HG03342 (cell line): ENCODE measurements around the gene PKN1.
"Not testable (repeated sequence)": the region's sequence is repeated elsewhere in the genome, so short reads cannot be mapped to it uniquely, and the experiment has no call there.

Experiments
- ATAC-seq: cut with Tn5 transposase; IDR thresholded peaks from one replicate; pipeline ENCODE4 v1.9.1; 2021; ENCODE audit warnings: mild to moderate bottlenecking, moderate library complexity; ENCODE audit not compliant: unreplicated experiment

PKN1 gene

DNA sequence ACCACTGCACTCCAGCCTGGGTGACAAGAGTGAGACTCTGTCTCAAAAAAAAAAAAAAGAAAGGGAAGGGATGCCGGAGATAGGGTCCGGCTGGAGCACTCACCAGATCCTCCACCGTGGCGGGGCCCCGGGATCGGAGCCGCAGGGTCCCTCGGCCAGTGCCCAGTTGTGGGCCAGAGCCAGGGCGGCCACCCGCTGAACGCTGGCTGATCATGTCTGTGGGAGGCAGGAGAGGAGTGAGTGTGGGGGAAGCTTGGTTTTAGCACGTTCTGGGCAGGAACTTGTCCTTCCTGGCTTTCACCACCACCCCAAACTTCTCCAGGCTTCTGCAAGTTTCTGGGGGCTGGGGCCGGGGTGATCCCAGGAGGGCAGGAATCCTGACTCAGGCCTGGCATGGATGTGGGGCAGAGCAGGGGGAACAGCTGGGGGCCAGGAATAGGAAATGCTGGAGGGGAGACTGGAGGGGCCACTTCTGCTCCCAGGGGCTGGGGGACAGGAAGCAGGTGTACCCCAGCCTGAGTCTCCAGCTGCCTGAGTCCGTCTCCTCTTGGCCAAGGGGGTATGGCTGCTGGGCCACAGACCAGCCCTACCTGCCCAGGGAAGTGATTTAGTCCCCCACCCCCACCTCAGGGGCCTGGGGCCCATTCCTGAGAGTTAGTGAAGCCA lies 46.3 kb downstream of the PKN1 start:
- ATAC-seq: no peak

DNA sequence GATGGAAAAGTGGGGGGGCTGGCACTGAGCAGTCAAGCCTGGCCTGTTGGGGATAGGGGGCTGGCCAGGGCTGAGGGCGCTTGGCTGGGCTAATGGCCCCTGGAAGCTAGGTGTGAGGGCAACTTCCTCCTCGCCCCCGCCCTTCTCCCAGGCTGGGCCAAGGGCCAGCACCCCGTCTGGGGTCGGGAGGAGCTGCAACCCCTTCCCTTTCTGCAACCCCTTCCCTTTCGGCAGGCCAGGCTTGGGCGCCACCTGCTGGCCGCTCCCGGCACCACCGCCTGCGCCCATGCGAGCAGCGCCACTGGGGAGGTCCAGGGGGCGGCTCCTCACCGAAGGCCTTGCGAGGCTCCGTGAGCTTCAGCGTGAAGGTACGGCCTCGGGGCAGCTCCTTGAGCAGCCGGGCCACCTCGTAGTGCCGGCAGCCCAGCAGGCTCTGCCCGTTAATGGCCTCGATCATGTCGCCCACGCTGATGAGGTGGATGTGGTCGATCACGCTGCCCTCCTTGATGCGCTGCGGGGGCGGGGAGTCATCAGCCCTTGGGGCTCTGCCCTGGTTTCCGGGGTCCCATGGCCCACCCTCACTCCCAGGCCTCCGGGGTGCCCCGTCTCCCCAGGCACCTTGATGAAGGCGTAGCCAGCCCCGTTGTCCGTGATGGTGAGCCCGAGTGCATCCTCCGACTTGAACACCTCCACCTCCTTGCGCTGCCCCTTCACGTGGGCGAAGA lies 47.0 kb downstream of the PKN1 start:
- no peak for ATAC-seq

DNA sequence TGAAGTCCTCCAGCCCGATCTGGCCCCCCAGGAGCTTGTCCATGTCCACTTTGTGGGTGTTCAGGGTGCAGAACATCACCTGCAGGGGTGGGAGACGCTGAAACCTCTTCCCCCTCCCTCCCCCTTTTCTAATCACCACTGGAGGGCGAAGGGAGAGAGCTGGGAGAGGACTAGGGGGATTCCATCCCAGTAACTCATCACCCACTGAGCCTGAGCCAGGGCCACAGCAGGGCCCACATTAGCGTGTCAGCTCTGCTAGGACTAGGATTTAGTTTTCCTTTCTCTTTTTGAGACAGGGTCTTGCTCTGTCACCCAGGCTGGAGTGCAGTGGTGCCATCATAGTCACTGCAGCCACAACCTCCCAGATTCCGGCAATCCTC lies 47.6 kb downstream of the PKN1 start:
- no peak for ATAC-seq

DNA sequence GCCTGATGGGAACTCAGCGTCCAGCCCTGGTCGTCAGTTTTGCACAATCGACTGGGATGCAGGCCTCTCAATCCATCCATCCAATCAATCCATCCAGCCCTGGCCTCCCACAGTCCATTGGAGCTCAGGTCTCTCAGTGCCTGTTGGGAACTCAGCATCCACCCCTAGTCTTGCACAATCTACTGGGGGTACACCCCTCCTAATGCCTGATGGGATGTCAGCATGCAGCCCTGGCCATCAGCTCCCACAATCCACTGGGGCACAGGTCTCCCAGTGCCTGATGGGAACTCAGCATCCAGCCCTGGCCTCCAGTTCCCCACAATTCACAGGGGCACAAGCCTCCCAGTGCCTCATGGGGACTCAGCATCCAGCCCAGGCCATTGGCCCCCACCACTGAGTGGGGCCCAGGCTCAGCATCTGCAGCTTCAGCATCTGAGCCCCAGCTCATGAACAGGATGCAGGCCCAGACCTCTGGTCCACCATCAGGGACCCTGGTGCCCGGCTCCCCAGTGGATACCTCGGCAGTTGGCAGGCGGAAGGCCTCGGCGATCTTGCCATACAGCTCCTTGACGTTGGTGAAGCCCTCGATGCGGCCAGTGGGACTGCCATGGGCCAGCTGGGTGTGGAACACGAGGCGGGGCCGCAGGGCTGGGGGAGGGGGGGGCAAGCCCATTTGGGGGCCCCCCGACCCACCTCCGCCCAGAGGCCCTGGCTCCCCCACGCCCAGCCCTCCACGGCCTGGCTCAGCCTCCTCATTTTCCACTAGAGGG lies 49.3 kb downstream of the PKN1 start:
- ATAC-seq: no peak

DNA sequence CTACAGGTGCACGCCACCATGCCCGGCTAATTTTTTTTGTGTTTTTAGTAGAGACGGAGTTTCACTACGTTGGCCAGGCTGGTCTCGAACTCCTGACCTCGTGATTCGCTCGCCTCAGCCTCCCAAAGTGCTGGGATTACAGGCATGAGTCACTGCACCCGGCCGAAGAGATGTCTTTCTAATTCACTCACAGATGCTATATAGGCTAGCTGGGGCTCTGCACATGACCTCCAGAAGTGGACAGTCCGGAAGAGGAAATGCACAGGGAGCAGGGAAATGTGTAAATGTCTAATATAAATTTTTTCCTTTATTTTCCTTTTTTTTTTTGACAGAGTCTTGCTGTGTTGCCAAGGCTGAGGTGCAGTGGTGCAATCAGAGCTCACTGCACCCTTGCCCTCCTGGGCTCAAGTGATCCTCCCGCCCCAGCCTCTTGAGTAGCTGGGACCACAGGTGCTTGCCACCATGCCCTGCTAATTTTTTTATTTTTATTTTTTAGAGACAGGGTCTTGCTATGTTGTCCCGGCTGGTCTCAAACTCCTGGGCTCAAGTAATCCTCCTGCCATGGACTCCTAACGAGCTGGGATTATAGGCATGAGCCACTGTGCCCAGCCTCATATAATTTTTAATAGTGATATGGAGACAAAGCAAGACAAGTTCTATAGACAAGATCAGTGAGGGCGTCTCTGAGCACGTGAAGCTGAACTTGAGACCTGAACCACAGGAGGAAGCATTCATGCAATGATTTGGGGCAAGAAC lies 54.4 kb downstream of the PKN1 start:
- no peak for ATAC-seq

DNA sequence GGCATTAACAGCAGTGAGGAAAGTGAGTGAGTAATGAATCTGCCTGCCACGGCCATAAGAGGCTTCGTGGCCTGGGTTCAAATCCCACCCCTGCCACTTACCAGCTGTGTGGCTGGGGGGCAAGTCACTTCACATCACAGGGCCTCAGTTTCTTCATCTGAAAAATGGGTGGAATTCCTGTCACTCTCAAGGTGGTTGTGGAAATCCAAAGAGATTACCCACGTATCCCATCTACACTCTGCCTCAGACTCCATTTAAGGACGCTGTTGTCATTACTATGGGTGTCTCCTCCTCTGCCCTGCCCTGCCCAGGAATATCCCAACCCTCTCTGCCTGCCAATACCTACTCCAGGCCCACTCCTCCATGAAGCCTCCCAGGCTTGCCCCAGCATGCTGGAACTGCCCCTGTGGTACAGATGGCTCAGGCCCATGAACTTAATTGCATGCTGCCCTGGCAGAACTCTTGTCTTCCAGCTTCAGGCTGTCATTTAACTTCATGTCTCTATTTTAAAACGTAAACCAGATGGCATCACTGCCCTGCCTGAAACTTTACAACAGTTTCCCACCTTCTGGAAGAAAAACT lies 59.7 kb downstream of the PKN1 start:
- no peak for ATAC-seq

DNA sequence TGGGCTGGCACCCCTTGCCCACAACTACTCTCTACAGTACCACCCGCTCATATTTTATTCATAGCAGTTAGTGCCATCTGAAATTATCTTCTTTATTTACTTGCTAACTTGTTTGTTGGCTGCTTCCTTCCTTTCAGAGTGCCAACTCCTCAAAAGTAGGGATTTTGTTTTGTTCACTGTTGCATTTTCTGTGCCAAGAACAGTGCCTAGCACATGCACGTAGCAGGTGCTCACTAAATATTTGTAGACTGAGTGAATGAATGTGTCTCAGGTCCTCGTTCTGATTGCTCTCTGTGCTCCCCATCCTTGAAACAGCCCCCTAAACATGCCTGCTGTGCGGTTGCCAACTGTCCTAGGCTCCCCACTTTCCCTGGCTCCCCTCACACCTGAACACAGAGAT lies 61.3 kb downstream of the PKN1 start:
- no peak for ATAC-seq

DNA sequence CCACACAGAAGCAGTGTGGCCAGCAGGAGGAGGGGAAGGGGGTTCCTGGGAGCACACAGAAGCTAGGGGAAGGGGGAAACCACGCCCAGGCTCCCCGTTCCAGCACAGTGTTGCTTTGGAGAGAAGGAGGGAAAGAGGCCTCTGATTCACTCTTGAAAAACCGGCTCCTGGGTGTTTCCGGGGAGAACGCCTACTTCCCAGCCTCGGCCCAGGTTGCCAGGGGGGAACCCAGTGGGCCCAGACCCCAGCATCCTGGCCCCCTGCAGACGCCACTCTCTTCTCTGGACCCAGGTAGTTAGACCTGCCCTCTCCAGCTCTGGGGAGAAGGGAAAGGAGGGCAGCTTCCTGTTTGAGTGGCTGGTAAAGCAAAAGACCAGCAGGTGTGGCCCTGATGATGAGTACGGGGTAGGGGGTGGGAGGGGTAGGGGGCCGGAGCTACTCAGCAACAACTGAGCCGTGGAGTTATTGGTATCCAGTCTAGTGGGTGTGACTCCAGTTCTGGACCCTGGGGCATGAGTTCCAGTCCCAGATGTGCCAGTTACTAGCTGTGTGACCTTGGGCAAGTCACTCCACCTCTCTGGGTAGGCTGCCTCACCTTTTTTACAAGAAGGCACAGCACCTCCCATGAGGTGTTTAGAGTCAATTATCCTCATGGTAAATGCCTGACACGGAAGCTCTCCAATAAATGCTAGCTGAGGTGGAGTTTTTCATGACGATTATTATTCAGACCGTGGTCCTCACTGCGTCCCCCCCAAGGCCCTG lies 62.0 kb downstream of the PKN1 start:
- ATAC-seq: no peak

DNA sequence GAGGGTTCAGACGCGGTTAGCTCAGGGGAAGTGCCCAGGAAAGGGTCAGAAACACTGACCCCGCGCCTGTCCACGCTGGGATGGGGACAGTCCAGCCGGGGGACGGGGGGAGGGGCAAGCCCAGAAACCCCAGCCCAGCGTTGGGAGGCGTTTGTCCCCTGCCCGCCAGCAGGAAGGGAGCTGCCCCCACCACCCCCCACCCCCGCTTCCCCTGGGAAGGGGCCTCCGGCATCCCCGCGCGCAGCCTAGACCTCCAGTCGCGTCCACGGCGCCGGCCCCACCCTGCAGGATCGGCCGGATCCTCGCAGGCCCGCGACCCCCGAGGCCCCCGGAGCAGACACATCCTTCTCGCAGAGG lies 62.5 kb downstream of the PKN1 start:
- ATAC-seq: no peak

DNA sequence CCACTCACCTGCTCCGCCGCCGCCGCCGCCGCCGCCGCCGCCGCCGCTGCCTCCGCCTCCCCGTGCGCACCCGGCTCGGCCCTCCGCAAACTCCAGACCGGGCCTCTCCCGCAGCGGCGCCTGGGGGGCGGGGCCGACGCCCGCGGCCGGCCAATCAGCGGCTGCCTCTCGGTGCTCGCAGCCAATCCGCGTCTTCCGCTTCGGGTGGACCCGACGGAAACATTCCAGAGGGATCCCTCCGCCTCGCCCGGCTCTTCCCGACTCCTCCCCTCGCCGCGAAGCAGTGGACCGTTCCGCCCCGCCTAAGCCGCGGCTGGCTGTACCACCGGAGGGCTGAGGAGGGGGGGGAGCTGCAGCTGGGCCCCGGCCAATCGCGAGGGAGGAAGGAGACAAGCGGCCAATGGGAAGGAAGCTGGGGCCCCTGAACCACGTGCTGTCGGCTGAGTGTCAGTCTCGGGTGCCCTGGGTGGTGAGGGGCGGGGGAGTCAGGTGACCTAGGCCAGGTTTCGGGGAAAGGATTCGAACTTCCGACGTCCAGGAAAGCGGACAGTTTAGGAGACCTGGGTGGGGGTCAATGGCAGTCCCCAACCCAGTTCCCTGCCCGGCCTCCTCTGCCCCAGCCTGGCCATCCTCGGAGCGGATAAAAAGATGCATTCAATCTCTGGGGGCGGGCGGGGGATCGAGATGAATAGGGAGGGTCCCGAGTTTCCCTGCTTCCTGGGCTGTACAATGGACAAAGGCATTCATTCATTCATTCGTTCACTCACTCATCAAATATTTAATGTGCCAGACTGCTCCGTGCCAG lies 63.1 kb downstream of the PKN1 start, which contains the start of gene GIPC1:
TSS of gene GIPC1 (minus strand) at position 99 of the 805 bp plus-strand sequence. CDS start 13,151 bp downstream, outside the sequence.
- no peak for ATAC-seq

DNA sequence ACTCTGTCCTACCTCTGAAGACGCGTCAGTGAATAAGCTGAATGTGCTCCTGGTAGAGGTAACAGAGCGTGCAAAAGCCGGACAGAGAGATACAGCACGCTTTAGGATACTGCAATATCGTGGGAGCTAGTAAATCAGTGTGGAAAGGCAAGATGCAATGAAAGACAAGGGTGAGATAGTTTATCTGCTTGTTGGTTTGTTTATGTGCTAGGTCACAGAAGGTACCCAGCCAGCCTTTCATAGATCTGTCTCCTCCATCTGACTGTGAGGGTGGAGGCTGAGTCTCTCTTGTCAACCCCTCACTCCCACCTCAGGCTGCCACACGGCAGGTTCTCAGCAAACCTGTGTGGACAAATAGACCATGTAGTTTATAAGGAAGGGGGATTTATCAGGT lies 63.7 kb downstream of the PKN1 start:
- ATAC-seq: no peak

DNA sequence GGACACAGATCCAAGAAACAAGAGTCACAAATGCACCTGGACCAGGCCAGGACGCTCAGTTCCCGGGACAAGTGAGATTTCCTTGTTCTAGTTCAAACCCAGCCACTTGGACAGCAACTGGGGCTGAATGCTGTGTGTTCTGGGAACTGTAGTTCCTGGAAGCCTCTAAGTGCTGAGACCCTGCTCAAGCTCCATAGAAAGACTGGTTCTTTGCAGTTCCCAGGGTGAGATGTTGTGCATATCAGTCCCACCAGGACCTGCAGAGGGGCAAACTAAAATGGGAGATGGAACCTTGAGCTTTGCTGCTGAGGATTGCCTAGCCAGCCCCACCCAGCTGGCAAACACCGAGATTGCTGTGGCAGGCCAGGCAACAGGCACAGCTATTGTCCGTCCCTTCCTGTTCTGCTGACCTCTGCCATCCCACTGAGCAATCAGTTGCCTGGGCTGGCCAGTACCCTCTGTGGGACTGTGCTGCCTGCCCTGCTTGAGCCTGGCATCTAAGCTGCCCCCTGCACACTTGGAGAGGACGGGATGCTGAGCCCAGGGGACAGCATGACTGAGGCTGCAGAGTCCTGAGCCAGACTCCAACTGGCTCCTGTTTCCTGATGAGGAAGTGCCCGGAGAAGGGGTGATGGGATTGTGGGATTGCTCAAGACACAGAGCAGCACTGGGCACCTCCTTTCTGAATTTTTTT lies 64.3 kb downstream of the PKN1 start:
- no peak for ATAC-seq

DNA sequence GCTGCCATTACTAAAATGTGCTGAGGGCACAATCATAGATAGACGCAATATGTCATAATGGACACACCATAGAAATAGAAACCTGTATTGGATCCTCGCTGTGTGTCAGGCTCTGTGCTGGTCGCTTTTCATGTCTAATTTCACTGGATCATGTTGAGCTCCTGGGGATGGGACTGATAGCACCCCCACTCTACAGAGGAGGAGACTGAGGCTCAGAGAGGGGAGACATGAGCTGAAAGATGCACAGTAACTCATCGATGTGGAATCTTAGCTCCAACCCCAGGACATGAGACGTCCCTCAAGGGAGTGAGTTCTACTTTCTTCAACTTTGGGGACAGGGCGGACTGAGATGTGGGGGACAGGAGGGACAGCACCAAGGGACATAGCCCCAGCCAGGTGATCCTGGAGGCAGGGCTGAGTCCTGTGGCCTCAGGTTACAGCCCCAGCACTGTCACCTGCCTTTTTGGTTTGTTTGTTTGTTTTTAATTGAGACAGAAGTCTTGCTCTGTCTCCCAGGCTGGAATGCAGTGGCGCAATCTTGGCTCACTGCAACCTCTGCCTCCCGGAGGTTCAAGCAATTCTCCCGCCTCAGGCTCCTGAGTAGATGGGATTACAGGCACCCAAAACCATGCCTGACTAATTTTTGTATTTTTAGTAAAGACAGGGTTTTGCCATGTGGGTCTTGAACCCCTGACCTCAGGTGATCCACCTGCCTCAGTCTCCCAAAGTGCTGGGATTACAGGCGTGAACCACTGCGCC lies 69.4 kb downstream of the PKN1 start:
- no peak for ATAC-seq

DNA sequence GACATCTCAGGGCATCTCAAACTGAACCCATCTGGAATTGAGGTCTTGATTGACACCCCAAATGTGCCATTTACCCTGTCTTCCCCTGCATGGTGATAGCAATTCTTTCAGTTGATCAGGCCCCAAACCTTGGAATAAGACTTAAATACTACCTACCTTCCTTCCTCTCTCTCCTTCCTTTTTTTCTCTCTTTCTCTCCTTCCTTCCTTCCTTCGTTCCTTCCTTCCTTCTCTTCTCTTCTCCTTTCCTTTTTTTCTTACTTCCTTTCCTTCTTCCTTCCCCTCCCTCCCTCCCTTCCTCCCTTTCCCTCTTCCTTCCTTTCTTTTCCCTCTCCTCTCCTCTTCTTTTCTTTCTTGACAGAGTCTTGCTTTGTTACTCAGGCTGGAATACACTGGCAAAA lies 70.2 kb downstream of the PKN1 start:
- no peak for ATAC-seq

DNA sequence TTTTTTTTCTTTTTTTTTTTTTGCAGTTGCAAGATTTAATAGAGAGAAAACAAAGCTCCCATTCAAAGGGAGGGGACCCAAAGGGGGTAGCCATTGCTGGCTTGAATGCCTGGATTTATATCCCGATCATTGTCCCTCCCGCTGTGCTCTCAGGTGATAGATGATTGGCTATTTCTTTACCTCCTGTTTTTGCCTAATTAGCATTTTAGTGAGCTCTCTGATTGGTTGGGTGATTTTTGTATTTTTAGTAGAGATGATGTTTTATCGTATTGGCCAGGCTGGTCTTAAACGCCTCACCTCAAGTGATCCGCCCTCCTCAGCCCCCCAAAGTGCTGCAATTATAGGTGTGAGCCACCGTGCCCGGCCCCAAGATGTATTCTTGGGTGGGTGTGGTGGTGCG lies 71.5 kb downstream of the PKN1 start:
- ATAC-seq: not testable (repeated sequence)

DNA sequence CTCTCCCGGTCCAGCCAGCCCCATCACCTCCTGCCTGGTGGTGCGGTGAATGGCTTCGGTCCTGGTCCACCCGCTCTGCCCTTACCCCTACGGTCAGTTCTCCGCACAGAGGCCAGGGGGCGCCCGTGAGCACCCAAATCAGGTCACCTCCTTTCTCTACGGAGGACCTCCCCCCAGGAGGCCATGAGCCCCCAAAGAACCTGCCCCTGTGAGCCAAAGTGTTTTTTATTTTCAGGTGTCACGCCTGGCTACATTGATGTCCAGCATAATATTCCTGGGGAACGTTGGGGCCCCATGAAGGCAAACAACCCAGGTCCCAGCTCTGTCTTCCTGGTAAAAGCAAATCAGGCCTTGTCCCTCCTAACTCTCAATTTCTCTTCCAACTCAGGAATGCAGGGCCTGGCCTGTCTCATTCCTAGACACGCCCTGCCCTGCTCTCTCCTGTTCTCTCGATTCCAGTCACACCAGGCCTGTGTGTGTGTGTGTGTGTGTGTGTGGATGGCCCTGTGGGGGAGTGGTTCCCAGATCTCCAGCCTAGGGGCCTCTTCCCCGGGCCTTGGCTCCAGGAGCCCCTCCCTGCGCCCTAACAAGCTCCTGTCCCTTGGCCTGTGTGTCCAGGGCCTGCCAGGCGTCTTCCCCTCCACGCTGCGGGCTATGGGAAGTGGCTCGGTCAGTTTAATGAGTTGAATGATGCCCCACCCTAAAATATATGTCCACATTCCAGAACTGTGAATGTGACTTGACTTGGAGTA lies 72.6 kb downstream of the PKN1 start:
- ATAC-seq: no peak
